HG03280 (cell line): ENCODE data around the gene ARHGEF6.
"Not testable (repeated sequence)": the region's sequence is repeated elsewhere in the genome, so short reads cannot be mapped to it uniquely, and the experiment has no call there.

Experiments
- ATAC-seq: cut with Tn5 transposase; IDR thresholded peaks from one replicate; pipeline ENCODE4 v1.9.1; 2021; ENCODE audit warnings: mild to moderate bottlenecking, moderate library complexity; ENCODE audit not compliant: unreplicated experiment

The ARHGEF6 gene, protein sequence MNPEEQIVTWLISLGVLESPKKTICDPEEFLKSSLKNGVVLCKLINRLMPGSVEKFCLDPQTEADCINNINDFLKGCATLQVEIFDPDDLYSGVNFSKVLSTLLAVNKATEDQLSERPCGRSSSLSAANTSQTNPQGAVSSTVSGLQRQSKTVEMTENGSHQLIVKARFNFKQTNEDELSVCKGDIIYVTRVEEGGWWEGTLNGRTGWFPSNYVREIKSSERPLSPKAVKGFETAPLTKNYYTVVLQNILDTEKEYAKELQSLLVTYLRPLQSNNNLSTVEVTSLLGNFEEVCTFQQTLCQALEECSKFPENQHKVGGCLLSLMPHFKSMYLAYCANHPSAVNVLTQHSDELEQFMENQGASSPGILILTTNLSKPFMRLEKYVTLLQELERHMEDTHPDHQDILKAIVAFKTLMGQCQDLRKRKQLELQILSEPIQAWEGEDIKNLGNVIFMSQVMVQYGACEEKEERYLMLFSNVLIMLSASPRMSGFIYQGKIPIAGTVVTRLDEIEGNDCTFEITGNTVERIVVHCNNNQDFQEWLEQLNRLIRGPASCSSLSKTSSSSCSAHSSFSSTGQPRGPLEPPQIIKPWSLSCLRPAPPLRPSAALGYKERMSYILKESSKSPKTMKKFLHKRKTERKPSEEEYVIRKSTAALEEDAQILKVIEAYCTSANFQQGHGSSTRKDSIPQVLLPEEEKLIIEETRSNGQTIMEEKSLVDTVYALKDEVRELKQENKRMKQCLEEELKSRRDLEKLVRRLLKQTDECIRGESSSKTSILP

DNA sequence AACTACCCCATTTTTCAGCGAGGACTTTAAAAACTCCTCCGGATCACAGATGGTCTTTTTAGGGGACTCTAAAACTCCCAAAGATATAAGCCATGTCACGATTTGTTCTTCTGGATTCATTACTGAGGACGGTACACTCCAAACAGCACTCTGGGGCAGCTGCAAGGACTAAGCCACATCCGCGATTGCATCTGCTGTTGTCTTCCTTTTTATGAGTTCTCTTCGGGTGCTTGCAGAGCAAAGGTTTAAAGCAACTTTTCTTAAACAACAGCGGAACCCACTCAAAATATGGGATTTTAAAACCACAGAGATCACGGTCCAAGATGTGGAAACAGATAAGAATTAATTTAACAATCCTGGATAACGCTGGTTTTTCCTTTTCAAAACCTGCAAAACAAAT is at the start of gene ARHGEF6:
Gene ARHGEF6, minus strand, starts transcription at position 170 of the 400 bp plus-strand sequence. Its CDS starts 50 bp downstream, at position 120.
- no peak for ATAC-seq

DNA sequence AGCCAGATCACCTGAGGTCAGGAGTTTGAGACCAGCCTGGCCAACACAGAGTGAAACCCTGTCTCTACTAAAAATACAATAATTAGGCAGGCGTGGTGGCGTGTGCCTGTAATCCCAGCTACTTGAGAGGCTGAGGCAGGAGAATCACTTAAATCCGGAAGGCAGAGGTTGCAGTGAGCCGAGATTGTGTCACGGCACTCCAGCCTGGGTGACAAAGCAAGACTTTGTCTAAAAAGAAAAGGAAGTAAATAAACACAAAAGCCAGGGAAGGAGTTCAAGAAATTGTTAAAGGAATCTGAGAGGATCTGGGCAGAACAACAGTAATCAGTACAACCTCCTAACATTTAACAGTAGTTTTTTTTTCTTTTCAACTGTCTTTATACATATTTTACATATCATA is 48.7 kb upstream of the ARHGEF6 start:
- ATAC-seq = no peak

DNA sequence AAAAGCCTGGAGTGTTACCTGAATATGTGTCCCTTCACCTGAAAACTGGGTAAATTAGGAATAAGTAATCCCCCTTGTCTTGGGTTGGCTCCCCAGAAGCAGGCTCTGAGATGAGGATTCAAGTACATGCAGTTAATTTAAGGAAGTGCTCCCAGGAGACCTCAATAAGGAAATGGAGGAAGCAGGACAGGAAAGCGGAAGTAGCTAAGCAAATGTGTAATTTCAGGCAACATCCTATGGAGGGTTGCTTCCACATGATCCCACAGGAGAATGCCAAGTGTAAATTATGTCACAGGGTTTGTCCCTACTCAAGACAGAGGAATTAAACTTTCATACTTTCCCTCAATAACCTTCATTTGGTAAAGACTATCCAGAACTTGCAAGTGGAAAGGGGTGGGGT is 48.1 kb upstream of the ARHGEF6 start:
- ATAC-seq = no peak

DNA sequence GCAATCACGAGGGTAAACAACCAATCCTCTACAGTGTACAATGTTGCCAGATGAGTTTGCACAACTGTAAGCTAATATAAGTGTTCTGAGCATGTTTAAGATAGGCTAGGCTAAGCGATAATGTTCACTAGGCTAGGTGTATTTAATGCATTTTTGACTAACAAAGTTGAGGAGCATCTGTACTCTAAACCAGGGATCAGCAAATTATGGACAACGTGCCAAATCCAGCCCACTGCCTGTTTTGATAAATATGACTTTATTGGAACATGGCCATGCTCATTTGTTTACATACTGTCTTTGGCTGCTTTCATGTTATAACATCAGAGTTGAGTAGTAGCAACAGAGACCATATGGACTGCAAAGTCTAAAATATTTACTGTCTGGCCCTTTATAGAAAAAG is 46.3 kb upstream of the ARHGEF6 start:
- ATAC-seq = no peak

DNA sequence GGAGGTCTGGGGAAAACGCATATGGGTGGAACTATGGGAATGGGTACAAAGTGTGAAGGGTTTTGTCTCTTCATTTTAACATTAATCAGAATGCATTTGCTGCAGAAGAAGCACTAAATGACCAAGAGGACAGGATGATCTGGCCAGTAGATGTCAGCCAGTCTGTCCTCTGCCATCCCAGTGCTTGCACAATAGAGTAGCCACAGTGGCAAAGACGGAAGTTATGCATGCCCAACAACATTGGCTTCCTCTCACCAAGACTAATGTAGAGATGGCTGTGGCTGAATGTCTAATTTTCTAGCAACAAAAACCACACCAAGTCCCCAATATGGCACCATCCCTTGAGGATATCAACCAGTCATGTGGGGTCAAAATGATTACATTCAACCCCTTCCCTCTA is 45.0 kb upstream of the ARHGEF6 start:
- ATAC-seq = no peak

DNA sequence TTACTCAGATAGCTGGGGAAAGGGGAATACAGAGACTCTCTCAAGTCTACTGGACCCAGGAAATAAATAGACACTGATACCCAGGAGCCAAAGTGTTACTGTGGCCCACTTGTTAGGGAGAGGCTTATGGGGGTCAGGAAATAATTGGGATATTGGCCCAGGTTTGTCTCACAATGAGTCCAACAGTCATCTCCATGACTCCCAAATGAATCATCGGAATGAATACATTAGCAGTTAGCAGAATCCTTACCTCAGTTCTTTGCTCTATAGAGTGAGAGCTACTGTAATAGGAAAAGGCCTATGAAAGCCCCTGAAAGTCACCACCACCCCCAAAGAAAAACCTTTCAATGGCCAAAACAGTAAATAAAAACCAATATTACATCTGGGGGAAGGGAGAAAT is 42.4 kb upstream of the ARHGEF6 start:
- ATAC-seq = no peak

DNA sequence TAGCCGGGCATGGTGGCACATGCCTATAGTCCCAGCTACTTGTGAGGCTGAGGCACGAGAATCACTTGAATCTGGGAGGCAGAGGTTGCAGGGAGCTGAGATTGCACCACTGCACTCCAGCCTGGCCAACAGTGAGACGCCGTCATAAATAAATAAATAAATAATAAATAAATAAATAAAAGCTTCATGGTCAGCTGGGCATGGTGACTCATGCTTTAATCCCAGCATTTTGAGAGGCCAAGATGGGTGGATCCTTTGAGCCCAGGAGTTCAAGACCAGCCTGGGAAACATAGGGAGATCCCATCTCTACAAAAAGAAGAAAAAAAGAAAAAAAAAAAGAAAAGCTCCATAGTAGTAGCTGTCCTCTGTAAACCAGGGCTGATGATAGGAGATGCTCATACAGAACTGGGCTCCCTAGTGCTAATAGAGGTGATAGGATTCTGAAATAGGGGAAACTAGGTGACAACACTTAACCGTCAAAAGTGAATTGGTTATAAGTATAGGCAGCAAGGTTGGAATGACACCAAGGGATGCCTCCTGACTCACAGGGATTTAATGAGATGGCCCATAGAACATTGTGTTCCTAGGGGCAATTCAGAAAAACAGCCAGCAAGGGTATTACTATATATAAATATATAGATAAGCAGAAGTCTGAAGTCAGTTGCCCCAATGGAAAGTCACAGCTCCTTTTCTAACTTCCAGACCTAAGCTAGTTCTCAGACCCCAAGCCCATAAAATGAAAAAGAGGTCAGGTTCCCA is 41.8 kb upstream of the ARHGEF6 start:
- ATAC-seq = no peak

DNA sequence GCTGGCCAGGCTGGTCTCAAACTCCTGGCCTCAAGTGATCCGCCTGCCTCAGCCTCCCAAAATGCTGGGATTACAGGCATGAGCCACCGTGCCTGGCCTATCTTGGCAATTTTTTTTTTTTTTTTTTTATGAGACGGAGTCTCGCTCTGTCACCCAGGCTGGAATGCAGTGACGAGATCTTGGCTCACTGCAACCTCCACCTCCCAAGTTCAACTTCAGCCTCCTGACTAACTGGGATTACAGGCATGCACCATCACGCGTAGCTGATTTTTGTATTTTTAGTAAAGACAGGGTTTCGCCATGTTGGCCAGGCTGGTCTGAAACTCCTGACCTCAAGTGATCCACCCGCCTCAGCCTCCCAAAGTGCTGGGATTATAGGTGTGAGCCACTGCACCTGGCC is 39.0 kb upstream of the ARHGEF6 start:
- not testable (repeated sequence) for ATAC-seq

DNA sequence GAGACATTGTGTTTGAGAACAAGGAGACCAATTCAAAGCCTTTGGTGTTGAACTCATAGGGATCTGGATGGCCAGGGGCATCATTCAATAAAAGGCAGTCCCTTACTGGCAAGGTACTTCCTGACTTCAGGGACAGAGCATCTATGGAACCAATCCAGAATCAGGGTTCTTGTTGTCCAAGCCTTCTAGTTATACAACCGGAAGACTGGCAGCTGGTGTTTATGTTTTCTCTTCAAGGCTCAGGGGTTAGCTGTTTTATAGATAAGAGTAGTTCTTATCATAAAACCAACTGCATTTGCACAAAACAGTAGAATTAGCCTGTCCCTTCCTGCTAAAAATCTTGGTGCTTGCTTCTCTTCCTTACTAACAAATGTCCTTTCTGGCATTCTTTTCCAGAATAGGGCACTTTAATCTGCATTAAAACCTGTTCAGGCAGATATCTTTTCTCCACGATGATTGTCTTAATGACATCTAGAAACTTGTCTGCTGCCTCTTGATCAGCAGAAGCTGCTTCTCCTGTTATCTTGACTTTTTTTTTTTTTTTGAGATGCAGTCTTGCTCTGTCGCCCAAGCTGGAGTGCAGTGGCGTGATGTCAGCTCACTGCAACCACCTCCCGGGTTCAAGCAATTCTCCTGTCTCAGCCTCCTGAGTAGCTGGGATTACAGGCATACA is 38.4 kb upstream of the ARHGEF6 start:
- ATAC-seq = no peak

DNA sequence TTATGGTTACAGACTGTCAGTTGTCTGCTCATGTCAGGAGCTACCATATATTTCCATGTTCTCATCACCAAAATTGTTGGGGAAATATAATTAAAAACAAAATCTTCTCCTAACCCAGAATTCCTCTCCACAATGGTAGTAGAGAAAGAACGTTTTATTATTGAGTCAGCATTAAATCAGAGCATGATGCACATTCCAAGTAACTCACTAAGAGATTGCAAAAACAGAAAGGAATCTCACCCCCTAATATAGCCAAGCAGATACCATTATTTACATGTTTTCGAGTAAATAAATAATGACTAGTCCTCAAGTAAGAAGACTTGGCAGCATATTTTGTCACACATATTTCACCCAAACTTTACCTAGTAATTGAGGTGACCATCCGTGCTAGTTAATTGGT is 36.2 kb upstream of the ARHGEF6 start:
- no peak for ATAC-seq

DNA sequence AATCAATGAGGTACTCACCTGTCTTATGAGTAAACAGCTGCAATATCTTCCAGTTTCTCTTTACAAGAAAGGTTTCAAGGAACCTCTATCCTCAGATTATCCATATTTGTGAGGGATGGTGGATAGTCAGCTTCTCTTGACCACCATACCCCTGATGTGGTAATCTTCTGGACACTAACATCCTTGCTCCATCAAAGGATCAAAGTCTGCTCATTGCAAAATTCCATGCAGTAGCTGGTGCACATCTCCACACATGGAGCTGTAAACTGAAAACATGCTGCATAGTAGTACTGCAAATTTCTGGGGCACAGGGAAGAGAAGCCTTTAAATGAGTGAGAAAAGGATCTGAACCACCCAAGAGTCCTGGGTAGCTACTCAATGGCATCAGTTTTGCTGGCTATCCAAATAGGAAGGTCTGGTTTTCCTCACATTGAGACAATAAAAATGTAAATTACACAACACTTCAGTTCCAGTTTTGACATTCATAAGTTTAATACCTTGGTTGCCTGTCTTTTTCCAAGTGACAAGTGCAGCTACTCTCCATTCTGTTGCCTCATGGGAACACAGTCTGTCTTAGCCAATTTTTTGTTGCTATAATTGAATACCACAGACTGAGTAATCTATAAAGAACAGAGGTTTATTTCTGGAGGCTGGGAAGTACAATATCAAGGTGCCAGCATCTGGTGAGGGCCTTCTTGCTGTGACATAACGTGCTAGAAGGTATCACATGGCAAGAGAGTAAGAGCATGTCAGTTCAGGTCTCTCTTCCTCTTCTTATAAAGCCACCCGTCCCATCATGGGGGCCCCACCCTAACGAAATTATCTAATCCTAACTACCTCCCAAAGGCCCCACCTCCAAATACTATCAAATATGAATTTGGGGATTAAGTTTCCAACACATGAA is 34.4 kb upstream of the ARHGEF6 start:
- no peak for ATAC-seq

DNA sequence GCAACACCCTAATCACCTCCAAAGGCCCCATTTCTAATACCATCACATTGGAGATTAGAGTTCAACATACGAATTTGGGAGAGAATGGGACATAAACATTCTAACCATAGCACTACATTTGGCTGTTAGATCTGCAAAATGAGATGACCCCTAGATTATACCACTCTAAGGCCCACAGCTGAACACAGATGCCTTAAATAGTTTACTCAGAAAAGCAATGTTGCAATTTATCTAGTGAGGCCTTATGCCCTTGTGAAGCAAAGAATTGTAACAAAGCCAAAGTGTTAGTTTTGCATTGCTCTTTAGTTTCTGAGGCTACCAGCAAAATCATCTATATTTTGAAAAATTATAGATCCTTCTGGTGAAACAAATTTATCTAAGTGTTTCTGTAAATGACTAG is 31.6 kb upstream of the ARHGEF6 start:
- no peak for ATAC-seq

DNA sequence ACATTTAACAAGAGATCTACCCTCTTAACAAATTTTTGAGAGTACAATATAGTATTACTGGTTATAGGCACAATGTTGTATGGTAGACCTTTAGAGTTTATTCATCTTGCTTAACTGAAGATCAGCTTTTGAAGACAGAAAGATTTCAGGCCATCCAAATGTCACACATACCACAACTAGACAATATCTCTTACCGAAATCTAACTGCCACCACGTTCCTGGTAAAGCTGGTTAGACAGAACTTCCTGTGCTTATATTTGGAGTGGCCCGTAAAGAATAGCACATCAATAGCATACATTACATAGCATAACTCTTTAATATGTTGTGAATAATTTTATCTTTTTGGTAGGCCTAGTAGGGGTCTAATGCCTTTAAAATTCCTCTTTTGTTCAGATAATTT is 29.8 kb upstream of the ARHGEF6 start:
- no peak for ATAC-seq

DNA sequence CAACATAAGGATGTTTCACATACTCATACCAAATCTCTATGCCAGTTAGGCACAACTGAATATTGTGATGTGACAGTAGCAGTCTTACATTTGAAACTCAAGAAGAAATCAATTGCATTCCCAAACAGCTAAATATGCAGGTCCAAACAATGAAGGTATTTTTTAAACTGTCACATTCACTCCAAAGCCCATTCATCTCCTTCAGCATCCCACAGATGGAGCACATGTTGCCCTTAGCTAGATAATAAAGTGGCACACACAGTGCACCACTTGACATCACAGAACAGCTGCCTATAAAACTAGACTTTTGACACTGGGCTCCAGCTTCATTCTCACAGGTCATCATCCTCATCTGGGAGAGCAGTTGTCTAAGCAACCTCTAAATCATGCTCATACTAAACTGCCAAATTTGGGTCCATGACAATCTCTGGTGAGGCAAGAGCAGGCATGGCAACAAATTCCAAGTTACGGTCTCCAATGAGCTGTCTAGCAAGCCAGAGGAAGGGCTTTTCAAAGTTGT is 26.2 kb upstream of the ARHGEF6 start:
- no peak for ATAC-seq

DNA sequence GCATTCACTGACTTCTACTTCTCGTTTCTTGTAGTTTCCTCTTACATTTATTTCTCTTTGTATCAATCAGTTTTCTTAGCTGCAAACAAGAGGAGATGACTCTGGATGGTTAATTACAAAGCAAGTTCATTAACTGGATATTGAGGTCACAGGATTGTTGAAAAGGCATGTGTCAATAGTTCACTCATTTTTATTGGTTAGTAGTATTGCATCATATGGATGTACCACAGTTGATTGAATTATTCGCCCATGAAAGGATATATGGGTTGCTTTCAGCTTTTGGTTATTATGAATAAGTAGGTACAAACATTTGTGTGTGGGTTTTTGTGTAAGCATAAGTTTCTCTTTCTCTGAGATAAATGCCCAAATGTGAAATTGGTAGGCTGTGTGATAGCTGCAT is 21.8 kb upstream of the ARHGEF6 start:
- no peak for ATAC-seq

DNA sequence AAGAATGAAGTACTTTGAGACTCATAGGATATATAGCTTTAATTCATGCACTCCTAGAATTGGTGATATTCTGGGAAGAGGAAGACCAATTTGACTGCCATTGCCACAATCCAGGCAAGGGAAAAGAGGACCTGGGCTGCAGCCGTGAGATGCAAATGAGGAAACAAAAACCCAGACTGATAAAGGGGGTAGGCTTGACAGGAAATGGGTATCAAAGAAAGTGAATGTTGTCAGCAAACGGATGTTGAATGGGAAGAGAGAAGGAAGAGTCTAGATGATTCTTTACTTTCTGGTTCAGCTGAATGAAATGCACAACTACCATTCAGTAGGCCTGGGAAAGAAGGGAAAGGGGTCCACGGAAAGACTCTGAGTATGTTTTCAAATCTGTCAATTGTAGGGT is 17.1 kb upstream of the ARHGEF6 start:
- no peak for ATAC-seq

DNA sequence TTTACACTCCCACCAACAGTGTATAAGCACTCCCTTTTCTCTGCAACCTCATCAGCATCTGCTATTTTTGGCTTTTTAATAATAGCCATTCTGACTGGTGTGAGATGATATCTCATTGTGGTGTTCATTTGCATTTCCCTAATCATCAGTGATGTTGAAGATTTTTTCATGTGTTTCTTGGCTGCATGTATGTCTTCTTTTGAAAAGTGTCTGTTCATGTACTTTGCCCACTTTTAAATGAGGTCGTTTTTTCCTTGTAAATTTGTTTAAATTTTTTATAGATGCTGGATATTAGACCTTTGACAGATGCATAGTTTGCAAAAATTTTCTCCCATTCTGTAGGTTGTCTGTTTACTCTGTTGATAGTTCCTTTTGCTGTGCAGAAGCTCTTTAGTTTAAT is 14.4 kb upstream of the ARHGEF6 start:
- ATAC-seq = not testable (repeated sequence)

DNA sequence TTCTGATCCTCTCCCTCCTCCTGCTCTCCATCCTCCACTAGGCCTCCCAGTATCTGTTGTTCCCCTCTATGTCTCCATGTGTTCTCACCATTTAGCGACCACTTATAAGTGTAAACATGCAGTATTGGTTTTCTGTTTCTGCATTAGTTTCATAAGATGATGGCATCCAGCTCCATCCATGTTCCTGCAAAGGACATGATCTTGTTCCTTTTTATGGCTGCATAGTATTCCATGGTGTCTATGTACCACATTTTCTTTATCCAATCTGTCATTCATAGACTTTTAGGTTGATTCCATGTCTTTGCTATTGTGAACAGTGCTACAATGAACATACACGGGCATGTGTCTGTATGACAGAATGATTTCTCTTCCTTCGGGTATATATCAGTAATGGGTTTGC is 13.9 kb upstream of the ARHGEF6 start:
- ATAC-seq = not testable (repeated sequence)

DNA sequence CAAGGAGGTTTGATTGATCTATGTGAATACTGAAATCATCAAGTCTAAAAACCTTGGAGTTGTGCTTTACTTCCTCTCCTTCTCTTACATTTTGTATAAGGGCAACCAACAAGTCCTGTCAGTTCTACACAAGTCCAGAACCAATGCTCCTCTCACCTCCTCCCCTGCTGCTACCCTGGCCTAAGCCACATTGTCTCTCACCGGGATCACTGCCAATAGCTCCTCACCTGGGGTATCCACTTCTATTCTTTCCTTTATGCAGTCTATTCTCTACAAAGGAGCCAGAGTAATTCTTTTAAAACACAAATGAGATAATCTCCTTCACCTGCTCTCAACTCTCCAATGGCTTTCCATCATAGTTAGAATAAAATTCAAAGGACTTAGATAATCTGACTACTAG is 13.3 kb upstream of the ARHGEF6 start:
- no peak for ATAC-seq

DNA sequence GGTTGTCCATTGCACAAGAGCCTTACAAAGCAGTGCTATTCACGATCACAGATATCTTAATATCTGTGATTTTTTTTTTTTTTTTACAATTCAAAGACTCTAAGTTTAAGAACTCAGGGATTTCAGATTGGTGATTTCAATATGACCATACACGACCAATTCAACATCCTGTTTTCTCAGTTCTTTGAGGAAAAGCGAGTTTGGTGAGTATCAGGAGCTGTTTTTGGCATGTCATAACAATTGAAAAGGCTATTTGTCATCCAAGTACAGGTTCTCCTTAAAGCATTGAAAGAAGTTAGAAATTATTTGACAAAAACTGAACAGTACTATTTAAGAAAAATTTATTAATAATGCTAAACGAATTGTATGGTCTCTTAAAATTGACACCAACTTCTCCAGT is 9.1 kb upstream of the ARHGEF6 start:
- ATAC-seq = no peak
